Endothelial cell of umbilical vein (primary cell): ENCODE results near the gene MKKS. TPM values are rescaled to one million over a fixed set of nuclear protein-coding genes. Genes with fewer than 3 reads are reported as not detected.

Experiments used
- BruUV-seq: library from RNA; stranded (reverse); fragments of 400-500 nt; replicated peaks from 2 replicates; lab custom pipeline; 2021; lab: Mats Ljungman, UMichigan
- CTCF ChIA-PET: fragments of 300-600, 350-600 bp; sonication (Branson Sonifier 250); formaldehyde crosslinking; loops from one replicate; lab custom pipeline; 2021; ENCODE audit warnings: antibody characterized with exemption, inconsistent platforms; lab: Charles Lee
- POLR2A ChIA-PET: fragments of 300-600, 350-600 bp; sonication (Branson Sonifier 250); formaldehyde crosslinking; loops from one replicate; lab custom pipeline; 2021; ENCODE audit warnings: antibody characterized with exemption, inconsistent platforms; lab: Charles Lee
- DNase-seq: peaks from one replicate; pipeline ENCODE4 v3.0.0-alpha.2; 2011; ENCODE audit warnings: low read depth, low spot score
- FAIRE-seq: peaks from 2 replicates; lab custom pipeline; 2011; peaks lifted over from hg19 to GRCh38; lab: Jason Lieb, UNC
- H2AFZ ChIP-seq: 2 replicates; pipeline ENCODE4 v1.6.0; 2012; ENCODE audit warnings: low read depth, low read length, control low read depth, inconsistent platforms
- H3K27ac ChIP-seq: 2 replicates; pipeline ENCODE4 v1.5.1; 2011; ENCODE audit warnings: low read depth, mild to moderate bottlenecking, control low read depth, low read length, moderate library complexity; ENCODE audit not compliant: insufficient read depth
- H3K27me3 ChIP-seq, 2 experiments: 2 replicates each; pipeline versions ENCODE4 v1.6.0 to v1.6.1; 2011; ENCODE audit warnings: low read length in 2 of 2, mixed read lengths in 1 of 2; ENCODE audit not compliant: control insufficient read depth in 2 of 2, insufficient read depth in 2 of 2
- H3K36me3 ChIP-seq, 2 experiments: 2 replicates in 1 of 2; 3 replicates in 1 of 2; pipeline ENCODE4 v1.5.1; 2011; ENCODE audit warnings: low read length in 2 of 2, mild to moderate bottlenecking in 1 of 2, moderate library complexity in 1 of 2; ENCODE audit not compliant: control insufficient read depth in 2 of 2, insufficient read depth in 2 of 2; ENCODE audit errors: extremely low read depth in 1 of 2
- H3K4me1 ChIP-seq: 3 replicates; pipeline ENCODE4 v1.5.1; 2011; ENCODE audit warnings: mild to moderate bottlenecking, low read length; ENCODE audit not compliant: control insufficient read depth, insufficient read depth; ENCODE audit errors: extremely low read depth
- H3K4me2 ChIP-seq: 2 replicates; pipeline ENCODE4 v1.6.1; 2011; ENCODE audit warnings: low read length, control low read depth, mixed read lengths; ENCODE audit not compliant: insufficient read depth
- H3K4me3 ChIP-seq, 3 experiments: fragments of 200-600 bp in 1 of 3; sonication (generic), shearing (Covaris generic) in 1 of 3; replicated peaks in 1 of 3; 2 replicates each; pipeline ENCODE4 v1.5.1; 2011 to 2016; ENCODE audit warnings: control low read depth in 3 of 3, low read length in 3 of 3, mild to moderate bottlenecking in 2 of 3, inconsistent platforms in 1 of 3, low read depth in 1 of 3, moderate library complexity in 1 of 3; ENCODE audit not compliant: insufficient read depth in 1 of 3
- H3K79me2 ChIP-seq: 2 replicates; pipeline ENCODE4 v1.6.0; 2012; ENCODE audit warnings: low read length, inconsistent platforms; ENCODE audit not compliant: control insufficient read depth, insufficient read depth
- H3K9ac ChIP-seq: replicated peaks from 2 replicates; pipeline ENCODE3; 2011; ENCODE audit warnings: low read length, control low read depth; ENCODE audit not compliant: insufficient read depth; ENCODE audit errors: extremely low read depth
- H3K9me1 ChIP-seq: replicated peaks from 3 replicates; pipeline ENCODE4 v1.6.0; 2011; ENCODE audit warnings: mild to moderate bottlenecking, low read length; ENCODE audit not compliant: control insufficient read depth, insufficient read depth; ENCODE audit errors: extremely low read depth
- H3K9me3 ChIP-seq: replicated peaks from 2 replicates; pipeline ENCODE4 v1.5.1; 2012; ENCODE audit warnings: low read length, inconsistent platforms; ENCODE audit not compliant: control insufficient read depth, insufficient read depth
- H4K20me1 ChIP-seq: replicated peaks from 2 replicates; pipeline ENCODE3; 2011; ENCODE audit warnings: mild to moderate bottlenecking, low read length; ENCODE audit not compliant: control insufficient read depth, insufficient read depth; ENCODE audit errors: extremely low read depth
- CTCF ChIP-seq, 2 donors: IDR thresholded peaks; 1 replicate in 1 of 2; 2 replicates in 1 of 2; pipeline ENCODE4 v1.5.1; 2011; ENCODE audit warnings: low read length in 2 of 2, mild to moderate bottlenecking in 2 of 2, moderate library complexity in 2 of 2, control low read depth in 1 of 2, inconsistent platforms in 1 of 2, low read depth in 1 of 2; ENCODE audit not compliant: insufficient read depth in 1 of 2; ENCODE audit errors: extremely low read depth in 1 of 2
- EZH2 ChIP-seq: IDR thresholded peaks from 2 replicates; pipeline ENCODE4 v1.6.1; 2012; ENCODE audit warnings: borderline replicate concordance, low read depth, mild to moderate bottlenecking, moderate library complexity, low read length, inconsistent platforms; ENCODE audit not compliant: severe bottlenecking
- FOS ChIP-seq: IDR thresholded peaks from 2 replicates; pipeline ENCODE4 v1.6.1; 2011; ENCODE audit warnings: mild to moderate bottlenecking, low read length, moderate library complexity, borderline replicate concordance; ENCODE audit not compliant: insufficient read depth
- GATA2 ChIP-seq: IDR thresholded peaks from 2 replicates; pipeline ENCODE4 v1.7.0; 2011; ENCODE audit warnings: low read depth, mild to moderate bottlenecking, moderate library complexity, mixed read lengths, low read length; ENCODE audit not compliant: insufficient read length, insufficient read depth
- JUN ChIP-seq: IDR thresholded peaks from 2 replicates; pipeline ENCODE4 v1.6.1; 2011; ENCODE audit warnings: borderline replicate concordance, low read depth; ENCODE audit not compliant: insufficient read length, insufficient read depth
- MAX ChIP-seq: IDR thresholded peaks from 2 replicates; pipeline ENCODE4 v1.6.1; 2011; ENCODE audit not compliant: insufficient read depth, insufficient read length
- MYC ChIP-seq: IDR thresholded peaks from one replicate; pipeline ENCODE4 v1.6.1; 2011; ENCODE audit warnings: mild to moderate bottlenecking, low read depth, low read length
- POLR2A ChIP-seq: IDR thresholded peaks from 2 replicates; pipeline ENCODE4 v1.6.1; 2012; ENCODE audit warnings: low read depth, mild to moderate bottlenecking, control low read depth, low read length
- POLR2AphosphoS5 ChIP-seq: IDR thresholded peaks from 2 replicates; pipeline ENCODE4 v1.6.1; 2012; ENCODE audit warnings: low read depth, mild to moderate bottlenecking, control low read depth, low read length, moderate library complexity; ENCODE audit not compliant: insufficient read depth
- dilution Hi-C: fragments of 300-500 bp; cut with MboI; formaldehyde crosslinking; loops from one replicate; pipeline ENCODE4 v1.15.0; 2019; ENCODE audit warnings: low sequenced_read_pairs; ENCODE audit not compliant: extremely low pct_ligation_motif_present
- intact Hi-C: fragments of 100-400 bp; cut with micrococcal nuclease; formaldehyde crosslinking; loops from one replicate; pipeline ENCODE4 v1.10.0; 2022
- polyA plus RNA-seq, 4 experiments: library from polyadenylated mRNA; depleted of rRNA in 3 of 4; stranded (reverse) in 3 of 4; unstranded in 1 of 4; fragments of >200 nt; gene quantifications; 2 replicates each; pipeline versions ENCODE4 v1.2.1 to v1.2.3, GENCODE V29; 2011 to 2012; ENCODE audit warnings: missing spikeins in 1 of 4
- total RNA-seq: library from RNA; stranded (reverse); gene quantifications from 2 replicates; pipeline ENCODE4 v1.2.3, GENCODE V29; 2021

The MKKS gene
- total and polyA plus RNA-seq, 2 donors (not counting 3 experiments of a cell fraction or from before 2014, with no cell fraction given) = 7.9 to 10.5 TPM

GRCh38 chr20:10463622-10464021 lies 29.6 kb upstream of the MKKS start:
- no peaks in the 10 kb centered on the region for H3K79me2 ChIP-seq
- no peaks in the 10 kb centered on the region for H3K9me1 ChIP-seq
- H3K36me3 ChIP-seq = no peaks in the 10 kb centered on the region
- H3K27ac ChIP-seq = no peak overlapping the region
- H3K4me2 ChIP-seq = no peak overlapping the region
- intact Hi-C loops = loop anchor here (10.0 kb wide), 1 partner anchor 991 kb away; no protein-coding TSS in a partner anchor
- no TSS peak for BruUV-seq
- dilution Hi-C loops = no loop called here
- ChIA-PET CTCF (no interaction called here), POLR2A (interaction anchor here (0.6 kb wide), 1 partner anchor 112 kb away, joined by 3 read pairs; no protein-coding TSS in a partner anchor)
- peaks cover 39% of the 10 kb centered on the region for H3K4me1 ChIP-seq
- no peaks in the 10 kb centered on the region for H4K20me1 ChIP-seq
- TF ChIP-seq MAX (no peak), CTCF (IDR thresholded peaks at IDR 0.05; ENCODE audit: extremely low read depth in 1 of 2, insufficient read depth in 1 of 2, low read depth in 1 of 2, low read length in 2 of 2) (no peak), POLR2AphosphoS5 (no peak), MYC (no peak), JUN (no peak), GATA2 (no peak), FOS (no peak), EZH2 (no peak), POLR2A (no peak)
- H3K4me3 ChIP-seq = no peak overlapping the region
- H3K9ac ChIP-seq = no peak overlapping the region
- H2AFZ ChIP-seq = no peak overlapping the region
- FAIRE-seq (no peak), DNase-seq (no peak)
- H3K27me3 ChIP-seq = no peaks in the 10 kb centered on the region
- H3K9me3 ChIP-seq = no peaks in the 10 kb centered on the region
